Neural progenitor cell (in vitro differentiated cells): ENCODE data around the gene FIBCD1. TPM values are rescaled to one million over a fixed set of nuclear protein-coding genes. Genes with fewer than 3 reads are reported as not detected.

Experiments
- DNase-seq: peaks from one replicate; pipeline ENCODE4 v3.0.0-alpha.2; 2016; ENCODE audit warnings: low spot score
- H2AFZ ChIP-seq: fragments of 200-600 bp; sonication (generic); replicated peaks from 2 replicates; pipeline ENCODE4 v1.6.1; 2016; ENCODE audit warnings: antibody characterized with exemption
- H3F3A ChIP-seq: fragments of 200-600 bp; sonication (generic); 2 replicates; pipeline ENCODE4 v1.6.1; 2016; ENCODE audit warnings: antibody characterized with exemption, low read depth
- H3K27ac ChIP-seq: fragments of 200-600 bp; sonication (generic); 2 replicates; pipeline ENCODE4 v1.5.1; 2016; ENCODE audit warnings: mild to moderate bottlenecking
- H3K27me3 ChIP-seq: fragments of 200-600 bp; sonication (generic); 2 replicates; pipeline ENCODE4 v1.6.1; 2016; ENCODE audit warnings: mild to moderate bottlenecking, moderate library complexity
- H3K36me3 ChIP-seq: fragments of 200-600 bp; sonication (generic); 2 replicates; pipeline ENCODE4 v1.5.1; 2016
- H3K4me1 ChIP-seq: fragments of 200-600 bp; sonication (generic); 2 replicates; pipeline ENCODE4 v1.6.1; 2016; ENCODE audit warnings: mixed run types
- H3K4me2 ChIP-seq: fragments of 200-600 bp; sonication (generic); 2 replicates; pipeline ENCODE4 v1.6.1; 2016
- H3K4me3 ChIP-seq: fragments of 200-600 bp; sonication (generic); 2 replicates; pipeline ENCODE4 v1.5.1; 2016
- H3K79me2 ChIP-seq: fragments of 200-600 bp; sonication (generic); 2 replicates; pipeline ENCODE4 v1.6.1; 2016; ENCODE audit warnings: low read depth
- H3K9ac ChIP-seq: fragments of 200-600 bp; sonication (generic); 2 replicates; pipeline ENCODE4 v1.6.1; 2016
- H3K9me3 ChIP-seq: fragments of 200-600 bp; sonication (generic); 2 replicates; pipeline ENCODE4 v1.5.1; 2016; ENCODE audit warnings: low read depth
- H4K20me1 ChIP-seq: fragments of 200-600 bp; sonication (generic); 2 replicates; pipeline ENCODE4 v1.6.1; 2016; ENCODE audit warnings: low read depth
- H3K27ac Mint-ChIP-seq: 3 replicates; pipeline ENCODE4 v1.8.0; 2021; ENCODE audit warnings: mixed read lengths
- H3K27me3 Mint-ChIP-seq: 2 replicates; pipeline ENCODE4 v1.8.0; 2022; ENCODE audit warnings: low read depth, mild to moderate bottlenecking, inconsistent platforms, moderate library complexity, mixed read lengths; ENCODE audit not compliant: insufficient read depth
- H3K36me3 Mint-ChIP-seq: 3 replicates; pipeline ENCODE4 v1.8.0; 2021; ENCODE audit warnings: mixed read lengths
- H3K4me1 Mint-ChIP-seq: 3 replicates; pipeline ENCODE4 v1.8.0; 2021; ENCODE audit warnings: mixed read lengths
- H3K4me3 Mint-ChIP-seq: 3 replicates; pipeline ENCODE4 v1.8.0; 2021; ENCODE audit warnings: mild to moderate bottlenecking, moderate library complexity, mixed read lengths
- H3K9me3 Mint-ChIP-seq: 3 replicates; pipeline ENCODE4 v1.8.0; 2020; ENCODE audit warnings: mixed read lengths
- CTCF ChIP-seq: fragments of 200-600 bp; sonication (generic); IDR thresholded peaks from 2 replicates; pipeline ENCODE4 v1.5.1; 2017; ENCODE audit warnings: antibody characterized with exemption, mild to moderate bottlenecking
- EZH2 ChIP-seq: fragments of 200-600 bp; sonication (generic); IDR thresholded peaks from 2 replicates; pipeline ENCODE4 v1.6.1; 2017; ENCODE audit warnings: antibody characterized with exemption, mild to moderate bottlenecking, moderate library complexity
- EZH2phosphoT487 ChIP-seq: fragments of 200-600 bp; sonication (generic); IDR thresholded peaks from 2 replicates; pipeline ENCODE4 v1.6.1; 2017; ENCODE audit warnings: antibody characterized with exemption
- total RNA-seq: library from RNA; depleted of rRNA; stranded (reverse); fragments of >200 nt; gene quantifications from 2 replicates; pipeline ENCODE4 v1.2.3, GENCODE V29; 2015; ENCODE audit warnings: low replicate concordance

Gene FIBCD1
- 1.8 and 7.2 TPM in 2 replicates for total RNA-seq

- peaks cover 60% of the 10 kb centered on the region for H3F3A ChIP-seq
- no peaks in the 10 kb centered on the region for H3K9me3 ChIP-seq
- Mint-ChIP-seq H3K9me3 (peaks cover 3% of the 10 kb centered on the region), H3K27ac (no peak within 1 kb of the TSS), H3K36me3 (no peaks in the 10 kb centered on the region), H3K4me1 (peaks cover 38% of the 10 kb centered on the region), H3K27me3 (peaks cover 48% of the 10 kb centered on the region), H3K4me3 (peak within 1 kb of the TSS; percentile 83)
- H3K36me3 ChIP-seq: no peaks in the 10 kb centered on the region
- H4K20me1 ChIP-seq: peaks cover 38% of the 10 kb centered on the region
- DNase-seq: peak; percentile 83
- peak within 1 kb of the TSS; percentile 97 for H3K4me2 ChIP-seq
- no peaks in the 10 kb centered on the region for H3K79me2 ChIP-seq
- peak within 1 kb of the TSS; percentile 97 for H2AFZ ChIP-seq
- no peak within 1 kb of the TSS for H3K27ac ChIP-seq
- TF ChIP-seq CTCF (peak; percentile 58), EZH2phosphoT487 (no peak), EZH2 (no peak)
- H3K9ac ChIP-seq: no peak within 1 kb of the TSS
- peaks cover 23% of the 10 kb centered on the region for H3K4me1 ChIP-seq
- peak within 1 kb of the TSS; percentile 89 for H3K4me3 ChIP-seq
- peaks cover 67% of the 10 kb centered on the region for H3K27me3 ChIP-seq
These were observed at the start of gene FIBCD1 for GRCh38 chr9:130938652-130939404. Gene FIBCD1, minus strand, starts transcription at chr9:130939247. Its CDS starts 640 bp downstream, at chr9:130938607.

- H3K79me2 ChIP-seq: no peaks in the 10 kb centered on the region
- H3K9me3 ChIP-seq: no peaks in the 10 kb centered on the region
- H4K20me1 ChIP-seq: no peaks in the 10 kb centered on the region
- no peak overlapping the region for H3K9ac ChIP-seq
- no peak overlapping the region for H3K4me2 ChIP-seq
- no peak for DNase-seq
- H3K27me3 Mint-ChIP-seq: peaks cover 23% of the 10 kb centered on the region
- no peaks in the 10 kb centered on the region for H3K27me3 ChIP-seq
- H3K4me3 Mint-ChIP-seq: peak overlapping the region; percentile 0
- TF ChIP-seq EZH2: no peak
- TF ChIP-seq EZH2phosphoT487: no peak
- no peak for TF ChIP-seq CTCF
- H3K27ac ChIP-seq: no peak overlapping the region
- peak overlapping the region; percentile 3 for H3K27ac Mint-ChIP-seq
- no peaks in the 10 kb centered on the region for H3K9me3 Mint-ChIP-seq
- no peaks in the 10 kb centered on the region for H3K36me3 ChIP-seq
- no peaks in the 10 kb centered on the region for H3F3A ChIP-seq
- no peak overlapping the region for H2AFZ ChIP-seq
- no peaks in the 10 kb centered on the region for H3K4me1 ChIP-seq
- H3K36me3 Mint-ChIP-seq: no peaks in the 10 kb centered on the region
- H3K4me3 ChIP-seq: no peak overlapping the region
- H3K4me1 Mint-ChIP-seq: peaks cover 59% of the 10 kb centered on the region
These were observed 49.3 kb upstream of the FIBCD1 start for GRCh38 chr9:130988400-130988747.

- Mint-ChIP-seq H3K4me3 (peak overlapping the region; percentile 0), H3K27ac (peak overlapping the region; percentile 3), H3K36me3 (no peaks in the 10 kb centered on the region), H3K4me1 (peaks cover 64% of the 10 kb centered on the region), H3K9me3 (no peaks in the 10 kb centered on the region), H3K27me3 (peaks cover 26% of the 10 kb centered on the region)
- no peak overlapping the region for H3K9ac ChIP-seq
- no peak overlapping the region for H2AFZ ChIP-seq
- H3K4me2 ChIP-seq: no peak overlapping the region
- H3K4me1 ChIP-seq: peaks cover 5% of the 10 kb centered on the region
- TF ChIP-seq CTCF (no peak), EZH2 (no peak), EZH2phosphoT487 (no peak)
- no peaks in the 10 kb centered on the region for H4K20me1 ChIP-seq
- no peaks in the 10 kb centered on the region for H3F3A ChIP-seq
- DNase-seq: no peak
- no peaks in the 10 kb centered on the region for H3K27me3 ChIP-seq
- H3K9me3 ChIP-seq: no peaks in the 10 kb centered on the region
- no peak overlapping the region for H3K27ac ChIP-seq
- H3K4me3 ChIP-seq: no peak overlapping the region
- no peaks in the 10 kb centered on the region for H3K36me3 ChIP-seq
- H3K79me2 ChIP-seq: no peaks in the 10 kb centered on the region
These were observed 48.8 kb upstream of the FIBCD1 start for GRCh38 chr9:130987738-130988399.
